ENCODE data around the gene ATP2A1. TPM values are rescaled to one million over a fixed set of nuclear protein-coding genes. Genes with fewer than 3 reads are reported as not detected.

The ATP2A1 gene
- 0.54 TPM for total RNA-seq
- long read RNA-seq, partial matches to known transcripts: 1 of 5 reads
- long read RNA-seq, other reads (novel, unspliced or antisense): 4 of 5 reads

DNA sequence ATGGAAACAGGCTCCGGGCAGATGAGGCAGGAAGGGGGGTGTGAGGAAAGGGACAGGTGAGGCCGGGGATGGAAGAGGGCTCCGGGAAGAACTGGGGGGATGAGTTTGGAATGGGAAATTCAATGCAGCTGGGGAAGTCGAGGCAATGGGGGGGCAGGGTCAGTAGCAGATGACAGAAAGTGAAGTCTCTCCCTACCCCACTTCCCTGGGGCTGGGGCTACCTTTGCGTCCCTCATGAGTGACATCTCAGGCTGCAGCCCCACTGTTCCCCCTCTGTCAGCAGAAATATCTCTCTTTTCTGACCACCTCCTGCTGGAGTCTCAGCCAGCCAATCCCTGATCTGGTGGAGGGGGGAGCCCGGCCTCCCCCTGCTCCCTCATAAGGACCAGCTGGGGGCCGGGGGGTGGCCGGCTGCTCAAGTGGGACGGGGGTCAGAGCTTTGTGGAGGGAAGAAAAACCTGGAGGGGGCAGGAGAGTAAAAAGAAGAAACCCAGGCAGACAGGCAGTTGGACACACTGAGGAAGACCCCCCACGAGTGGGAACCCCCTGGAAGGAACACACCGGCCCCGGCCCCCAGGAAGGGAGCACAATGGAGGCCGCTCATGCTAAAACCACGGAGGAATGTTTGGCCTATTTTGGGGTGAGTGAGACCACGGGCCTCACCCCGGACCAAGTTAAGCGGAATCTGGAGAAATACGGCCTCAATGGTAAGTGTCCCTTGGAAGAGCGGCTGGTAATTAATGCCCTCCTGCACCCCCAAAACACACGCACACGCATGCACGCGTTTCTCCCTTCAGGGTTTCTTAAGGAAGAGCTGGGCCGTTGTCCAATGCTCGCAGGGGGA lies at the start of gene ATP2A1:
Gene ATP2A1, plus strand, starts transcription at position 406 of the 844 bp plus-strand sequence. Its CDS starts 184 bp downstream, at position 590.
- intact Hi-C loops (cut with DNase I): no loop called here
- no peak for DNase-seq (ENCODE audit: low spot score)

DNA sequence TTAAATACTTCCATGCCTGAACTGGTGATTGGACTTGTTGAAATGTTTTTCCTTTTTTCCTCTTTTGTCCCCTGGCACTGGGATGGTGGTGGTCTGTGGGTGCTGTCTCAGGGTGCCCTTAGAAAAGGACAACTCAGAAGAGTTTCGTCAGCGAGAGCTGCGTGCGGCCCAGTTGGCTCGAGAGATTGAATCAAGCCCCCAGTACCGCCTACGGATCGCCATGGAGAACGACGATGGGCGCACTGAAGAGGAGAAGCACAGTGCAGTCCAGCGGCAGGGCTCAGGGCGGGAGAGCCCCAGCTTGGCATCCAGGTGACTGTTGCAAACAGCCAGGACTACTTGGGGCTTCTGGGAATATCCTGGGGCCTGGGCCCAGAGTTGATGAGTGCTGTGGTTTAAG lies 48.5 kb upstream of the ATP2A1 start:
- intact Hi-C loops (cut with DNase I): no loop called here
- DNase-seq (ENCODE audit: low spot score): no peak

DNA sequence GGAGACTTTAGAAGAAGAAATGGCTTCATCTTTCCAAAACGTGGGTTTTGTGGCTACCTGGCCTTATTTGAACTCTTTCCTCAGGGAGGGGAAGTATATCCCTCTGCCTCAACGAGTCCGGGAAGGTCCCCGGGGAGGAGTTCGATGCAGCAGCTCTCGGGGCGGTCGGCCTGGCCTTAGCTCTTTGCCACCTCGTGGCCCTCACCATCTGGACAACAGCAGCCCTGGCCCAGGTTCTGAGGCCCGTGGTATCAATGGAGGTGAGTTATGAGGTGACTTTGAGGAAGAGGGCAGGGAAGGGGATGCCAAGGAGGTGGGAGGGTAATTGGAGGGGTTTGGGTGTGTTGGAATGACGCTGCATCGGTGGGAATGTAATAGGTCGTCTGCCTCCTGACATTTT lies 47.8 kb upstream of the ATP2A1 start:
- no peak for DNase-seq (ENCODE audit: low spot score)
- intact Hi-C loops (cut with DNase I): no loop called here

DNA sequence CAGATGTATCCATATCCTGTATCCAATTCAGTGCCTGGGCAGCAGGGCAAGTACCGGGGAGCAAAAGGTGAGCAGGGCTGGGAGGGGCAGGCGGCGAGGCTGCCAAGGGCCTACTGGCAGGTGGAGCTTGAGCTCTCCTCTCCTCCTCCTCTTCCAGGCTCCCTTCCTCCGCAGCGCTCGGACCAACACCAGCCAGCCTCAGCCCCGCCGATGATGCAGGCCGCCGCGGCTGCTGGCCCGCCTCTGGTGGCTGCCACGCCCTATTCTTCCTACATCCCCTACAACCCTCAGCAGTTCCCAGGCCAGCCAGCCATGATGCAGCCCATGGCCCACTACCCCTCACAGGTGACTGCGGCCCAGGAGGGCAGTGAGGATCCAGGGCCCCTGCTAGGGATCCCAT lies 43.9 kb upstream of the ATP2A1 start:
- intact Hi-C loops (cut with DNase I): no loop called here

DNA sequence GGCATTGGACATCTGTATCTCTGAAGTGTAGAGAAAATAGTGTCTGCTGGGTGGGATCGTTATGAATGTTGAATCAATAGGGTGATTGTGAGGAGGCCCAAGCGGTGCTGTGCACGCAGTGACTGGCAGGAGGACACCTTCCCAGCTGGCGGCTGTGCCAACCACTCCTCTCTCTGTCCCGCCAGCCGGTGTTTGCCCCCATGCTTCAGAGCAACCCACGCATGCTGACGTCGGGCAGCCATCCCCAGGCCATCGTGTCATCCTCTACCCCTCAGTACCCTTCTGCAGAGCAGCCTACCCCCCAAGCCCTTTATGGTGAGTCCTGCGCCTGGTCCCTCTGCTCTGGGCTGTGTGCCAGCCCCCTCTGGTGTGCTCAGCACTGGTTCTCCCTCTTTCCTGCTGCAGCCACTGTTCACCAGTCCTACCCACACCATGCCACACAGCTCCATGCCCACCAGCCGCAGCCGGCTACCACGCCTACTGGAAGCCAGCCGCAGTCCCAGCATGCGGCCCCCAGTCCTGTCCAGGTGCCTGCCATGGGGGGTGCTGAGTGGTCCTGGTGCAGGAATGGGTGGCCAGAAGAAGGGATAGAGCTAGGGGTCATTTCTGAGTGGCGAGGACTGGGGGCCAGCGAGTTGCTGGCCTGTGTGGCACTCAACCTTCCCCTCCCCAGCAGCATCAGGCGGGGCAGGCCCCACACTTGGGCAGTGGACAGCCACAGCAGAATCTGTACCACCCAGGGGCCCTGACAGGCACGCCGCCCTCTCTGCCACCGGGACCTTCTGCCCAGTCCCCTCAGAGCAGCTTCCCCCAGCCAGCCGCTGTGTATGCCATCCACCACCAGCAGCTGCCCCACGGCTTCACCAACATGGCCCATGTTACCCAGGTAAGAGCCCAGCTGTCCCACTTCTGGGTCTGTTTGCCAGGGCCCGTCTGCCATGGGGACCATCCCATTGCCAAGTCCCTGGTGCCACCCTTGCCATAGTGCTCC lies 43.1 kb upstream of the ATP2A1 start:
- intact Hi-C loops (cut with DNase I): no loop called here
- DNase-seq (ENCODE audit: low spot score): no peak

More for the DNA sequence above, 43.9 kb upstream of the ATP2A1 start:
- no peak for DNase-seq (ENCODE audit: low spot score)

DNA sequence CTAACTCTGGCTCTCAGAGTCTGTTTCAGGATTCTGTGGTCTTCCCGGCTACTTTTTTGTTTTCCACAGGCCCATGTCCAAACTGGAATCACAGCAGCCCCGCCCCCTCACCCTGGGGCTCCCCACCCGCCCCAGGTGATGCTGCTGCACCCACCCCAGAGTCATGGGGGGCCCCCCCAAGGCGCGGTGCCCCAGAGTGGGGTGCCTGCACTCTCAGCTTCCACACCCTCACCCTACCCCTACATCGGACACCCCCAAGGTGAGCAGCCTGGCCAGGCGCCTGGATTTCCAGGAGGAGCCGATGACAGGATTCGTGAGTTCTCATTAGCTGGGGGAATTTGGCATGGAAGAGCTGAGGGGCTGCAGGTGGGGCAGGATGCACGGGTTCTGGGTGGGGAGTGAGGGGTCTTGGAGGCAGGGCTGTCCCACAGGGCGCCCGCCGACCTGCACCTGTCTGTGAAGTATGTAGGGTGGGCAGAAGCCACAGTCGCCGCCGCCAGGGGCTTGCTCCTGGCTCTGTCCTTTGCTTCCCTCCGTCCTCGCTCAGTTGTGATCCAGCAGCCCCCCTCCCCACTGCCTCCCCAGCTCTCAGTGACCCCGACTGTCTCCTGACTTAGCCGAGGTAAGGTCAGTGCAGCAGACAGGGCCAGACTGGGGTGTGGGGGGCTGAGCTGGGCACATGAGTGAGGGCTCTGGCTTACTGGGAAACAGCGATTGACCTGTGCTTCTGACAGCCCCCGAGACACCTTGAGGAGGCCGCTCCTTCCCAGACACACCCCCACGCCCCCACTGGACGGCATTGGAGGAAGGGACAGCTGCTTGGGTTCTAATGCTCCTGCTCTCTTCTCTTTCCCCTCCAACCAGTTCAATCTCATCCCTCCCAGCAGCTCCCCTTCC lies 42.2 kb upstream of the ATP2A1 start:
- no peak for DNase-seq (ENCODE audit: low spot score)
- intact Hi-C loops (cut with DNase I): no loop called here

DNA sequence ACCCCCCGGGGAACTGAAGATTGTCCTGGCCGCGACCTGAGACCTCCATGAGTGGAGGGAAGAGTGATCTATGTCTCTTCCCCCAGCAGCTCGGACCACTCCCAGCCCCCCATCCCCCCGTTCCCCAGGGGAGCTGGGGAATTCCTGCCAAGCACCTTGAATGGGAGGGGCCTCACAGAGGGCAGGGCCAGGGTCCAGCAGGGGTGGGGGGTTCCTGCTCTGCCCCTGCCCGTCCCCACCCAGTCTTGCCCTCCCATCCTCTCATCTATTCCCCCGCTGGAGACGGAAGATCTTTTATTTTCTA lies 41.6 kb upstream of the ATP2A1 start:
- intact Hi-C loops (cut with DNase I): no loop called here

DNA sequence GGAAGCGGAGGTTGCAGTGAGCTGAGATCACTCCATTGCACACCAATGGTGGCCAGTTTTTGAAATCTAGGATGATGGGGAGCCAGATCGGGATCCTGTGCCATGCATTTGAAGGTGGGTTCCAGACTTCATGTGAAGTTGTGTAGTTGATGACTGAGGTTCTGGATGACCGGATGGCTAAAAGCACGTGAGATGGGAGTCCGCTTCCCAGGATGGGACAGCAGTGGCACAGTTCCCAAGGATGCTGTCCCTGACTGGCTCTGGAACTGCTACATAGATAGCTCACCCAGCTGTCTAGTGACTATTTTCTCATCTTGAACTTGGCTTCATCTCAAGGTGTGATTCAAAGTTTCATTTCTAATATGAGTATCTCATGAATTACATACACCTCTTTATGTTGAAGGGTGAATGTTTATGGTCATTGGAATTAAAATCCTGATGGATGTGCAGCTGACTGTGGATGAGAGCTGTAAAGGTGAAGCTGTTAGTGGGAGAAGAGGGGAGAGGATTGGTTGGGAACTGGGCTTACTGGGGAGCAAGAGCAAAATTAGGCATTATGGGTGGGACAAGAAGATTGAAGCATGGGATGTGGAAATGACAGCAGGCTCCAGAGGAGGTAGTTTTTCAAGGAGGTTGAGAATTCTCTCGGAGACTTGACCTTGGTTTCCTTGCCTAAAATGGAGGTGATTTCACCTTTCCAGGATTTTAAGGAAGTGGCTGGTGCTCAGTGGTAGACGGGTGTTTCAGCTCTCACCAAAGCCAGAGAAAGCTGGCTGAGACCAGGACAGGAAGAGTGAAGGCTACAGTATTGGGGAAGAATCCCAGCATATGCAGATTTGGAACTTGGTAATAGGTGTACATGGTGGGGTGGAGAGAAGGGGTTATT lies 40.4 kb upstream of the ATP2A1 start:
- intact Hi-C loops (cut with DNase I): no loop called here
- no peak for DNase-seq (ENCODE audit: low spot score)

More for the DNA sequence above, 41.6 kb upstream of the ATP2A1 start:
- DNase-seq (ENCODE audit: low spot score): no peak

DNA sequence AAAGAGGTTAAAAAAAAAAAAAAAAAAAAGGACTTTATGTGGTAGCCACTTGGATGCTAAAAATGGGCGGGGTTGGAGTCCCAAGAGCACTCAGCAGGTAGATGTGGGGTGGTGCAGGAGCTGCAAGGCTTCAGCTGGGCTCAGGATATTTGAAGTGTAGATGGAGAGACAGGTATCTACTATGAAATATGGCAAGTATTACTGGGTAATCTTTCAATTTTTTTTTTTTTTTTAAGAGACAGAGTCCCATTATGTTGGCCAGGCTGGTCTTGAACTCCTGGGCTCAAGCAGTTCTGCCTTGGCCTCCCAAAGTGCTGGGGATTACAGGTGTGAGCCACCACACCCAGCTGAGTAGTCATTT lies 39.8 kb upstream of the ATP2A1 start:
- no peak for DNase-seq (ENCODE audit: low spot score)
- intact Hi-C loops (cut with DNase I): no loop called here

DNA sequence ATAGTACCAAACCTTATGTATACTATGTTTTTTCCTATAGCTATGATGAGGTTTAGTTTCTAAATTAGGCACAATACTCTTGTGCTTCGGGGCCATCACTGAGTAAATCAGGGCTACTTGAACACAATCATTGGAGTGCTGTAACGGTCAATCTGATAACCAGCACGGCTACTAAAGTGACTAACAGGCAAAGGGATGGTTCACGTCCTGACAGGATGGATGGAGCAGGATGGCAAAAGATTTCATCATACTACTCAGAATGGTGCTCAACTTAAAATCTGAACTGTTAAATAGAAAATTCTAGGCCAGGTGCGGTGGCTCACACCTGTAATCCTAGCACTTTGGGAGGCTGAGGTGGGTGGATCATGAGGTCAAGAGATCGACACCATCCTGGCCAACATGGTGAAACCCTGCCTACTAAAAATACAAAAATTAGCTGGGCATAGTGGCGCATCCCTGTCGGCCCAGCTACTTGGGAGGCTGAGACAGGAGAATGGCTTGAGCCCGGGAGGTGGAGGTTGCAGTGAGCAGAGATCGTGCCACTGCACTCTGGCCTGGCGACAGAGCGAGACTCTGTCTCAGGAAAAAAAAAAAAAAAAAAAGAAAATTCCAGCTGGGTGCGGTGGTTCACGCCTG lies 39.2 kb upstream of the ATP2A1 start:
- intact Hi-C loops (cut with DNase I): no loop called here
- DNase-seq (ENCODE audit: low spot score): no peak

DNA sequence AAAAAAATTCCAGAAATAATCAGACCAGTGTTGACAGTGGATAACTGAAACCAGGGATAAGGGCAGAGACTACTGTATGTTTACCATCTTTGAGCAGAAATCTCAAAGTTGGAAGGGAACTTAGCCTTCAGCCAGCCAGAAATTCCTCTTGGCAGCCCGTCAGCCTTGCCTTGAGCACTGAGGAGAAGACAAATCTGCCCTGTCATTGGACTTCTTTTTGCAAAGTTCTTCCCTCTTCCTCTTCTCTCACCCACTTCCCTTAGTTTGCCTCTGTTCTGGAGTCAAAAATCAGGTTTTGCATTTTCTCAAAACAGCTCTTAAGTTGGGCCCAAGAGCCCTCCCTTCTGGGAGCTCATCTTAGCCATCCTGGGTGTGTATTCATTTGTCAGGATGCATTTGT lies 38.4 kb upstream of the ATP2A1 start:
- intact Hi-C loops (cut with DNase I): no loop called here
- no peak for DNase-seq (ENCODE audit: low spot score)

DNA sequence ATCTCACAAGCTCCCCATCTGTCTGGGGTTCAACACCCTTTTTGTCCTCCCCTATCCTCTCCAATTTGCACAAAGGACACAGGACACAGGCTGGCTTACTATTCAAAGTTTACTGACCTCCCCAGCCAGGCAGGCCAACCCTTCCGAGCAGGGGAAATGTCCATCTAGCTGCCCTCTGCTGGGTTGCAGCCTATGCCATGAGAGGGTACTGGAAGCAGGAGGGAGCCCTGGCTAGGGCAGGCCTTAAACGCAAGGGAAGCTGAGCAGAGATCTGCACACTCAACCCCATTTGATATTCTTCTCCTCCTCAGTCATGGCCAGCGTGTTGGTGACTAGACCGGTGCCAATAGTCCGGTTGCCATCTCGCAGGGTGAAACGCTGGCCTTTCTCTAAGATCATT lies 35.6 kb upstream of the ATP2A1 start:
- intact Hi-C loops (cut with DNase I): no loop called here
- no peak for DNase-seq (ENCODE audit: low spot score)

DNA sequence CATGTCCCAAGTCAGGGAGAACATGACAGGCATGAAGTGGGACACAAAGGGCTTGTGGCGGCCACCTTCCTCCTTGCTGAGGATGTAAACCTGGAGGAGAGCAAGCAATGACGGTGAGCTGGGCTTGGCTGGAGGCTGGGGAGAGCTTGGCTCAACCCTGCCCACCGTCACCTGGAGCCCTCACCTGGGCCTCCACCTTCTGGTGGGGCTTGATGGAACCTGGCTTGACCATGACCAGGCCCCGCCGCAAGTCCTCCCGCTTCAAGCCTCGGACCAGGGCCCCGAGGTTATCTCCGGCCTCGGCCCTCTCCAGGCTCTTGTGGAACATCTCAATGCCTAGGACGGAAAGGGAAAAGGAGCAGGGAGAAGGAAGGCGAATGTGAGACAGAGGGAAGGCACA lies 34.5 kb upstream of the ATP2A1 start:
- intact Hi-C loops (cut with DNase I): no loop called here
- DNase-seq (ENCODE audit: low spot score): no peak

DNA sequence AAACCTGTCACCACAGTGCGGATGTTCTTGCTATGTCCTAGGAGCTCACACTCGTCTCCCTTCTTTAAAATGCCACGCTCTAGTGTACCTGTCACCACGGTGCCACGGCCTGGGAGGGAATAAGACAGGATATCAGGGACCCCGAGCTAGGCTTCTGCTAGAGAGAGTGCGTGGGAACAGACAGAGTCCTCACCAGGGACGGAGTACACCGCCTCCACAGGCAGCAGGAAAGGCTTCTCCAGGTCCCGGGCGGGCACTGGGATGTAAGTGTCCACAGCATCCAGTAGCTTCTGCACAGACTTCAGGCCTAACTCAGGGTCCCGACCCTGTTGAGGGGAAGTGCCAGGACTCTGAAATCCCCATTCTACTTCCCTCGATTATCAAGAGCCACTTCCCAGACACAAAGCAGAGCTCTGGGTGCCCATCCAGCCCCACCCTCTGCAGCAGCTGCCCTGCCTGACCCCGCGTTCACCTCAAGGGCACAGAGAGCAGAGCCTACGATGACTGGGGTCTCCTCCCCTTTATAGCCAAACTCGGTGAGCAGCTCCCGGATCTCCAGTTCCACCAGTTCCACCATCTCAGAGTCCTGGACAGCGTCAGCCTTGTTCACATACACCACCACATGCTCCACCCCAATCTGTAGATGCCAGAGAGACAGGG lies 33.9 kb upstream of the ATP2A1 start:
- DNase-seq (ENCODE audit: low spot score): no peak
- intact Hi-C loops (cut with DNase I): no loop called here

DNA sequence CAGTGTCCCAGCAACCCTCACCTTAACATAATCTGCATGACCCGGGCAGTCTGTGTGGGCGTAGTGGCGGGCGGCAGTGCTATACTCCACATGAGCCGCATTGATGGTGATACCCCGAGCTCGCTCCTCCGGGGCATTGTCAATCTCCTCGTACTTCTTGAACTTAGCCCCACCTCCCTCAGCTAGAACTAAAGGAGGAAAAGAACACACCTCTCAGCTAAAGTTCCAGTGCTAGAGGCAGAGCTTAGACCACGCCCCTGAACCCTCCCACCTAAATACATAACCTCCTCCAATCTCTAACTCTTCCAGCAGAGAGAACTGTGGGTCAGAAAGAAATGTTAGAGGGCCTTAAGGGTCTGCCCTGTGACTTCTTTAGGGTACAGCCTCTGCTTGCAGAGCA lies 33.0 kb upstream of the ATP2A1 start:
- intact Hi-C loops (cut with DNase I): no loop called here

DNA sequence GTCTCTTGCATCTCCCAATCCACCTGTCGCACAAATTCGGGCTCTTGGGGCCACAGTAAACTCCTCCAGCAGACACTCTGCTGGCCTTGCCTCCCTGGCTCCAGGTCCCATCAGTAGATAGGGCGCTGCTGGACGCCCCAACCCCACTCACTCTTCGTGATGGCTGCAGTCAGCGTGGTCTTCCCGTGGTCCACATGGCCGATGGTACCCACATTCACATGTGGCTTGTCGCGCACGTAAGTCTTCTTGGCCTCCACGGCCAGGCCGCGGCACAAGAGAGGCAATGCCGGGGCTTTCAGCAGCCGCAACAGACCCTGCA lies 32.6 kb upstream of the ATP2A1 start:
- intact Hi-C loops (cut with DNase I): loop anchor here (1.0 to 2.0 kb wide), 4 partner anchors 18 to 105 kb away; partner anchors contain the start of genes NFATC2IP, RABEP2 and SH2B1

More for the DNA sequence above, 33.0 kb upstream of the ATP2A1 start:
- no peak for DNase-seq (ENCODE audit: low spot score)

DNA sequence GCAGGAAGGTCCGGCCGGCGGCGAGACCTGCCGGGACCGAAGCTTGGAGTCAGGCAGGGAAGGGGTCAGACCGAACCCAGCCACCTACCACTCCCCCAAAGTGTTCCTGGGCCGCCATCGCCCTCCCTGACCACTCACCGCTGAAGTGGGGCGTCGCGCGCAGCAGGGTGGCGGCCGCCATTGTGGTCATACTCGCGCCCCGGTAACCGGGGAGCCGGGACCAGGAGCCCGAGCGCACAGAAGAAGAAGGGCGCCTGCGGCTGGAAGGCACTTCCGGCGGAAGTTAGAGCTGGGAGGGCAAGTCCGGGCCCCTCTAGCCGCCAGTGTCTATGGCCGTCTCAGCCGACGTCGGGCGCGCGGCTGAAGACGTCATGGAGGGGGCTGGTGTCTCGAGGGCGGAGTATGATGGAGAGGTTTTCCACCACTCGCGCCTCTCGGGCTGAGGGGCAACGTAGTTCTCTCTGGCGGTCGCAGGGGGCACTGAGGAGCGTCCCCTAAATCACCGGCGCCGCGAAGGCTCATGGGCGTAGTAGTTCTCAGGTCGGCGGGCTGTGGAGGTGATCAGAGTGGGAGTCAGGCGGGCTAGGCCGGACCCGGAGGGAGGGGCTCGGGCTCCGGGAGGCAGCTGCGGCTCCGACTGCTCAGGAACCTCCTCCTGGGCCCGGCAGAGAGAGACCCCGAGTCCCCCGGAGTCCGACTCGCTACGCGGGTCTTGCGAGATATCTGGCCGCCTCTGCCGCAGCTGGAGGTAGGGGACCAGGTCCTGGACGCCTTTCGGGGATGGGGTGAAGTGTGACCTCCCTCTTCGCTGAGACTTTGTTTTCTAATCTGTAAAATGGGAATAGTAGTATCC lies 32.0 kb upstream of the ATP2A1 start, which contains the start of gene TUFM:
Gene TUFM, minus strand, starts transcription at position 269 of the 853 bp plus-strand sequence. Its CDS starts 79 bp downstream, at position 190.
- DNase-seq (ENCODE audit: low spot score): peak; percentile 99
- intact Hi-C loops (cut with DNase I): loop anchor here (1.0 to 2.0 kb wide), 4 partner anchors 17 to 104 kb away; partner anchors contain the start of genes NFATC2IP, RABEP2 and SH2B1

More for the DNA sequence above, 32.6 kb upstream of the ATP2A1 start:
- DNase-seq (ENCODE audit: low spot score): no peak
